Caco-2 (cell line): Measurements from ENCODE around the gene PTMS. TPM values are rescaled to one million over a fixed set of nuclear protein-coding genes. Genes with fewer than 3 reads are reported as not detected.

ENCODE experiments used
- BruUV-seq: library from RNA; stranded (reverse); fragments of 400-500 nt; replicated peaks from 2 replicates; lab custom pipeline; 2021; lab: Mats Ljungman, UMichigan
- CTCF ChIA-PET: fragments of 300-600 bp; sonication (Branson Sonifier 250); formaldehyde crosslinking; loops from one replicate; lab custom pipeline; 2022; ENCODE audit warnings: antibody characterized with exemption; lab: Charles Lee
- POLR2A ChIA-PET: fragments of 300-600 bp; sonication (Branson Sonifier 250); formaldehyde crosslinking; loops from one replicate; lab custom pipeline; 2022; ENCODE audit warnings: antibody characterized with exemption; lab: Charles Lee
- DNase-seq, 2 experiments: peaks; one replicate each; pipeline versions ENCODE4 v3.0.0 to v3.0.0-alpha.2; 2020 to 2022
- H3K27me3 ChIP-seq: replicated peaks from 2 replicates; pipeline ENCODE4 v1.6.0; 2011; ENCODE audit warnings: low read length; ENCODE audit not compliant: control insufficient read depth, insufficient read depth
- H3K36me3 ChIP-seq: 2 replicates; pipeline ENCODE4 v1.5.1; 2011; ENCODE audit warnings: low read length; ENCODE audit not compliant: control insufficient read depth, insufficient read depth
- H3K4me1 ChIP-seq: fragments of 250-450 bp; sonication (Bioruptor Pico); 2 replicates; pipeline ENCODE4 v1.5.1; 2020; ENCODE audit warnings: mild to moderate bottlenecking
- H3K4me3 ChIP-seq: 2 replicates; pipeline ENCODE4 v1.5.1; 2011; ENCODE audit warnings: low read depth, mild to moderate bottlenecking, control low read depth, low read length
- H3K9me3 ChIP-seq: fragments of 250-450 bp; sonication (Bioruptor Pico); 2 replicates; pipeline ENCODE4 v1.5.1; 2020; ENCODE audit warnings: mild to moderate bottlenecking, moderate library complexity
- H3K27ac Mint-ChIP-seq: one replicate; pipeline ENCODE4 v1.8.0; 2022; ENCODE audit warnings: mixed read lengths; ENCODE audit not compliant: unreplicated experiment
- H3K27me3 Mint-ChIP-seq: one replicate; pipeline ENCODE4 v1.8.0; 2022; ENCODE audit warnings: mixed read lengths; ENCODE audit not compliant: insufficient read depth, unreplicated experiment
- H3K36me3 Mint-ChIP-seq: one replicate; pipeline ENCODE4 v1.8.0; 2022; ENCODE audit warnings: mild to moderate bottlenecking, mixed read lengths; ENCODE audit not compliant: insufficient read depth, unreplicated experiment
- H3K4me1 Mint-ChIP-seq: one replicate; pipeline ENCODE4 v1.8.0; 2022; ENCODE audit warnings: low read depth, mixed read lengths; ENCODE audit not compliant: unreplicated experiment
- H3K4me3 Mint-ChIP-seq: one replicate; pipeline ENCODE4 v1.8.0; 2022; ENCODE audit warnings: mild to moderate bottlenecking, moderate library complexity, mixed read lengths; ENCODE audit not compliant: unreplicated experiment
- H3K9me3 Mint-ChIP-seq: one replicate; pipeline ENCODE4 v1.8.0; 2022; ENCODE audit warnings: mixed read lengths; ENCODE audit not compliant: unreplicated experiment
- CTCF ChIP-seq, 2 experiments: fragments of 200-600 bp in 1 of 2; IDR thresholded peaks; 1 replicate in 1 of 2; 2 replicates in 1 of 2; pipeline versions ENCODE4 v1.5.1 to v1.8.0; 2011 to 2022; ENCODE audit warnings: antibody characterized with exemption in 1 of 2, control low read depth in 1 of 2, inconsistent platforms in 1 of 2, low read depth in 1 of 2, low read length in 1 of 2, mild to moderate bottlenecking in 1 of 2, moderate library complexity in 1 of 2; ENCODE audit not compliant: insufficient read depth in 1 of 2, severe bottlenecking in 1 of 2, unreplicated experiment in 1 of 2
- intact Hi-C: fragments of 100-400 bp; cut with micrococcal nuclease; formaldehyde crosslinking; loops from one replicate; pipeline ENCODE4 v1.10.0; 2022; ENCODE audit not compliant: unreplicated experiment
- total RNA-seq: library from RNA; stranded (reverse); gene quantifications from 2 replicates; pipeline ENCODE4 v1.2.3, GENCODE V29; 2022

Gene PTMS
- total RNA-seq, 1 experiment from 2014 or later = 285 TPM

DNA sequence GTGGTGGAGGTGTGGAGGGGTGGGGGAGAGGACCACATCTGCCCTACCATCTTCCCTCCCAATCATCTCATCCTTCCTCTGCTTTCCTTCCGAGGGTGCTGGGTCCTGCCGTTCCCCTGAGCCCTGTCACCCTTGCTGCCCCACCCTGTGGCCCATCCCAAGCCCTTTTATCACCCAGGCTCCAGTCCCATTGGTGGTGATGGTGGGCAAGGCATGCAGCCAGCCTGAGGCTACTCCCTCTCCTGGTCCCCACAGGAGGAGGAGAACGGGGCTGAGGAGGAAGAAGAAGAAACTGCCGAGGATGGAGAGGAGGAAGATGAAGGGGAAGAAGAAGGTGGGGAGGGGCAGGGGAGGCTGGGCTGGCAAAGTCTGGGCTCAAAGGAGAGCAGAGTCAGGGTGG is 3.5 kb downstream of the PTMS start:
- POLR2A ChIA-PET = interaction anchor here (0.7 to 1.4 kb wide), 2 partner anchors 16 to 17 kb away, joined by 3 to 6 read pairs; partner anchors contain the start of gene MLF2
- Mint-ChIP-seq H3K36me3 (peaks cover 19% of the 10 kb centered on the region), H3K4me1 (peaks cover 38% of the 10 kb centered on the region), H3K27me3 (no peaks in the 10 kb centered on the region), H3K9me3 (no peaks in the 10 kb centered on the region), H3K4me3 (no peak overlapping the region), H3K27ac (no peak overlapping the region)
- BruUV-seq = no TSS peak
- no peaks in the 10 kb centered on the region for H3K9me3 ChIP-seq
- intact Hi-C loops = no loop called here
- DNase-seq = no peak
- no peak for TF ChIP-seq CTCF (IDR thresholded peaks at IDR 0.05; ENCODE audit: insufficient read depth in 1 of 2, low read depth in 1 of 2, low read length in 1 of 2, severe bottlenecking in 1 of 2, unreplicated experiment in 1 of 2)
- H3K36me3 ChIP-seq = peaks cover 10% of the 10 kb centered on the region; the same call in 1 of the 2 replicates
- CTCF ChIA-PET = interaction anchor here (3.0 kb wide), 1 partner anchor 16 kb away, joined by 18 read pairs; the partner anchor contains the start of gene MLF2
- H3K27me3 ChIP-seq = no peaks in the 10 kb centered on the region
- H3K4me1 ChIP-seq = peaks cover 26% of the 10 kb centered on the region
- no peak overlapping the region for H3K4me3 ChIP-seq

GRCh38 chr12:6770094-6770493 is 3.9 kb downstream of the PTMS start:
- peak overlapping the region; percentile 41 for H3K4me3 Mint-ChIP-seq
- CTCF ChIA-PET = interaction anchor here (3.0 kb wide), 1 partner anchor 17 kb away, joined by 18 read pairs; the partner anchor contains the start of gene MLF2
- H3K4me1 Mint-ChIP-seq = peaks cover 38% of the 10 kb centered on the region

GRCh38 chr12:6770600-6770999 is 4.4 kb downstream of the PTMS start:
- H3K27me3 ChIP-seq = no peaks in the 10 kb centered on the region
- no TSS peak for BruUV-seq
- H3K4me1 Mint-ChIP-seq = peaks cover 38% of the 10 kb centered on the region
- H3K27me3 Mint-ChIP-seq = no peaks in the 10 kb centered on the region
- intact Hi-C loops = no loop called here
- peaks cover 23% of the 10 kb centered on the region for H3K4me1 ChIP-seq
- no peak for TF ChIP-seq CTCF (IDR thresholded peaks at IDR 0.05; ENCODE audit: insufficient read depth in 1 of 2, low read depth in 1 of 2, low read length in 1 of 2, severe bottlenecking in 1 of 2, unreplicated experiment in 1 of 2)
- no peak overlapping the region for H3K27ac Mint-ChIP-seq
- no peak overlapping the region for H3K4me3 ChIP-seq
- H3K9me3 Mint-ChIP-seq = no peaks in the 10 kb centered on the region
- ChIA-PET POLR2A (interaction anchor here (0.5 kb wide), 1 partner anchor 237 kb away, joined by 8 read pairs; the partner anchor contains the start of gene GAPDH), CTCF (interaction anchor here (0.6 to 3.0 kb wide), 3 partner anchors 10 to 71 kb away, joined by 3 to 18 read pairs (median 8); partner anchors contain the start of gene MLF2)
- peak overlapping the region; percentile 41 for H3K4me3 Mint-ChIP-seq
- peaks cover 10% of the 10 kb centered on the region; the same call in 1 of the 2 replicates for H3K36me3 ChIP-seq
- no peaks in the 10 kb centered on the region for H3K9me3 ChIP-seq
- DNase-seq = no peak
- H3K36me3 Mint-ChIP-seq = peaks cover 13% of the 10 kb centered on the region

More at GRCh38 chr12:6770094-6770493, 3.9 kb downstream of the PTMS start:
- no peaks in the 10 kb centered on the region for H3K9me3 ChIP-seq
- POLR2A ChIA-PET = interaction anchor here (0.5 kb wide), 1 partner anchor 236 kb away, joined by 8 read pairs; the partner anchor contains the start of gene GAPDH
- BruUV-seq = TSS peak; percentile 60
- H3K27me3 ChIP-seq = no peaks in the 10 kb centered on the region
- no peak for DNase-seq
- H3K4me3 ChIP-seq = no peak overlapping the region
- H3K36me3 ChIP-seq = peaks cover 10% of the 10 kb centered on the region; the same call in 1 of the 2 replicates
- no peak for TF ChIP-seq CTCF (IDR thresholded peaks at IDR 0.05; ENCODE audit: insufficient read depth in 1 of 2, low read depth in 1 of 2, low read length in 1 of 2, severe bottlenecking in 1 of 2, unreplicated experiment in 1 of 2)
- H3K27me3 Mint-ChIP-seq = no peaks in the 10 kb centered on the region
- no peak overlapping the region for H3K27ac Mint-ChIP-seq
- peaks cover 23% of the 10 kb centered on the region for H3K4me1 ChIP-seq
- H3K9me3 Mint-ChIP-seq = no peaks in the 10 kb centered on the region
- peaks cover 18% of the 10 kb centered on the region for H3K36me3 Mint-ChIP-seq
- intact Hi-C loops = no loop called here
